ENCODE measurements around the gene RPIA. TPM values are rescaled to one million over a fixed set of nuclear protein-coding genes. Genes with fewer than 3 reads are reported as not detected.
"Not testable (repeated sequence)": the region's sequence is repeated elsewhere in the genome, so short reads cannot be mapped to it uniquely, and the experiment has no call there.

Gene RPIA
- total RNA-seq, 2 experiments from 2014 or later = 36.9 to 37.5 TPM

- H3K36me3 Mint-ChIP-seq = peaks cover 62% of the 10 kb centered on the region
- H3K4me3 Mint-ChIP-seq = peak overlapping the region; percentile 39
- DNase-seq (no peak), ATAC-seq (ENCODE audit: low read depth) (peak; percentile 11)
- peaks cover 14% of the 10 kb centered on the region for H3K4me1 Mint-ChIP-seq
- POLR2A ChIA-PET = interaction anchor here (0.9 to 1.4 kb wide), 3 partner anchors 11 to 63 kb away, joined by 3 read pairs; no protein-coding TSS in a partner anchor
- no peaks in the 10 kb centered on the region for H3K27me3 Mint-ChIP-seq
- peak overlapping the region; percentile 95 for H3K27ac Mint-ChIP-seq
- H3K9me3 Mint-ChIP-seq = peaks cover 2% of the 10 kb centered on the region
Measured at GRCh38 chr2:88754585-88755320, 63.3 kb downstream of the RPIA start.

- peaks cover 4% of the 10 kb centered on the region for H3K9me3 Mint-ChIP-seq
- ATAC-seq (ENCODE audit: low read depth) (no peak), DNase-seq (no peak)
- POLR2A ChIA-PET = no interaction called here
- no peak overlapping the region for H3K4me3 Mint-ChIP-seq
- peaks cover 14% of the 10 kb centered on the region for H3K4me1 Mint-ChIP-seq
- H3K36me3 Mint-ChIP-seq = peaks cover 59% of the 10 kb centered on the region
- H3K27me3 Mint-ChIP-seq = no peaks in the 10 kb centered on the region
- H3K27ac Mint-ChIP-seq = peak overlapping the region; percentile 19
Measured at GRCh38 chr2:88755836-88756235, 64.4 kb downstream of the RPIA start.

- no peaks in the 10 kb centered on the region for H3K27me3 Mint-ChIP-seq
- DNase-seq = no peak
- H3K4me1 Mint-ChIP-seq = peaks cover 12% of the 10 kb centered on the region
- ATAC-seq (ENCODE audit: low read depth) = no peak
- no peak overlapping the region for H3K4me3 Mint-ChIP-seq
- no peak overlapping the region for H3K27ac Mint-ChIP-seq
- POLR2A ChIA-PET = no interaction called here
- peaks cover 4% of the 10 kb centered on the region for H3K9me3 Mint-ChIP-seq
- peaks cover 52% of the 10 kb centered on the region for H3K36me3 Mint-ChIP-seq
Measured at GRCh38 chr2:88757025-88757424, 65.6 kb downstream of the RPIA start.

GRCh38 chr2:88758702-88759101, 67.2 kb downstream of the RPIA start:
- H3K9me3 Mint-ChIP-seq; DNase-seq; H3K27ac Mint-ChIP-seq; H3K4me3 Mint-ChIP-seq; POLR2A ChIA-PET; ATAC-seq (ENCODE audit: low read depth); H3K27me3 Mint-ChIP-seq: not testable (repeated sequence)
- peaks cover 10% of the 10 kb centered on the region for H3K4me1 Mint-ChIP-seq
- H3K36me3 Mint-ChIP-seq = peaks cover 35% of the 10 kb centered on the region

- no peak for ATAC-seq (ENCODE audit: low read depth)
- no peak overlapping the region for H3K4me3 Mint-ChIP-seq
- H3K36me3 Mint-ChIP-seq = peaks cover 19% of the 10 kb centered on the region
- POLR2A ChIA-PET = no interaction called here
- no peak overlapping the region for H3K27ac Mint-ChIP-seq
- no peak for DNase-seq
- peaks cover 9% of the 10 kb centered on the region for H3K9me3 Mint-ChIP-seq
- peaks cover 14% of the 10 kb centered on the region for H3K27me3 Mint-ChIP-seq
- peaks cover 4% of the 10 kb centered on the region for H3K4me1 Mint-ChIP-seq
Measured at GRCh38 chr2:88760819-88761598, 69.5 kb downstream of the RPIA start.

- Mint-ChIP-seq H3K36me3 (peaks cover 7% of the 10 kb centered on the region), H3K9me3 (peaks cover 7% of the 10 kb centered on the region), H3K4me1 (peaks cover 5% of the 10 kb centered on the region), H3K27me3 (peaks cover 23% of the 10 kb centered on the region), H3K27ac (no peak overlapping the region), H3K4me3 (no peak overlapping the region)
- no peak for ATAC-seq (ENCODE audit: low read depth)
- DNase-seq = no peak
- POLR2A ChIA-PET = no interaction called here
Measured at GRCh38 chr2:88764141-88764849, 72.8 kb downstream of the RPIA start.

GRCh38 chr2:88764850-88765153, 73.3 kb downstream of the RPIA start:
- peaks cover 5% of the 10 kb centered on the region for H3K4me1 Mint-ChIP-seq
- peaks cover 7% of the 10 kb centered on the region for H3K36me3 Mint-ChIP-seq
- ATAC-seq (ENCODE audit: low read depth) (no peak), DNase-seq (no peak)
- POLR2A ChIA-PET = no interaction called here
- H3K9me3 Mint-ChIP-seq = peaks cover 7% of the 10 kb centered on the region
- peaks cover 23% of the 10 kb centered on the region for H3K27me3 Mint-ChIP-seq
- H3K27ac Mint-ChIP-seq = no peak overlapping the region
- H3K4me3 Mint-ChIP-seq = no peak overlapping the region

- POLR2A ChIA-PET = interaction anchor here (1.1 kb wide), 1 partner anchor 11 kb away, joined by 3 read pairs; no protein-coding TSS in a partner anchor
- H3K9me3 Mint-ChIP-seq = peaks cover 7% of the 10 kb centered on the region
- peak overlapping the region; percentile 52 for H3K27ac Mint-ChIP-seq
- peaks cover 4% of the 10 kb centered on the region for H3K36me3 Mint-ChIP-seq
- peaks cover 5% of the 10 kb centered on the region for H3K4me1 Mint-ChIP-seq
- peak; percentile 65 for DNase-seq
- peak; percentile 72 for ATAC-seq (ENCODE audit: low read depth)
- peaks cover 23% of the 10 kb centered on the region for H3K27me3 Mint-ChIP-seq
- peak overlapping the region; percentile 69 for H3K4me3 Mint-ChIP-seq
Measured at GRCh38 chr2:88765154-88765888, 73.8 kb downstream of the RPIA start.

- ATAC-seq (ENCODE audit: low read depth); H3K4me1 Mint-ChIP-seq; H3K9me3 Mint-ChIP-seq; H3K36me3 Mint-ChIP-seq; DNase-seq: not testable (repeated sequence)
- Mint-ChIP-seq H3K4me3 (peak overlapping the region; percentile 69), H3K27ac (peak overlapping the region; percentile 52), H3K27me3 (peaks cover 24% of the 10 kb centered on the region)
- POLR2A ChIA-PET = interaction anchor here (1.1 kb wide), 1 partner anchor 11 kb away, joined by 3 read pairs; no protein-coding TSS in a partner anchor
Measured at GRCh38 chr2:88765889-88766481, 74.5 kb downstream of the RPIA start.

GRCh38 chr2:88770016-88770415, 78.5 kb downstream of the RPIA start:
- H3K27me3 Mint-ChIP-seq = peaks cover 29% of the 10 kb centered on the region
- POLR2A ChIA-PET = no interaction called here
- H3K4me3 Mint-ChIP-seq = no peak overlapping the region
- no peak overlapping the region for H3K27ac Mint-ChIP-seq
- DNase-seq (no peak), ATAC-seq (ENCODE audit: low read depth) (no peak)
- H3K9me3 Mint-ChIP-seq = no peaks in the 10 kb centered on the region
- no peaks in the 10 kb centered on the region for H3K36me3 Mint-ChIP-seq
- peaks cover 5% of the 10 kb centered on the region for H3K4me1 Mint-ChIP-seq

- POLR2A ChIA-PET; H3K4me1 Mint-ChIP-seq; H3K4me3 Mint-ChIP-seq; H3K36me3 Mint-ChIP-seq; H3K27ac Mint-ChIP-seq; ATAC-seq (ENCODE audit: low read depth); DNase-seq; H3K9me3 Mint-ChIP-seq: not testable (repeated sequence)
- H3K27me3 Mint-ChIP-seq = peaks cover 15% of the 10 kb centered on the region
Measured at GRCh38 chr2:88773233-88774028, 82.0 kb downstream of the RPIA start.

- H3K27me3 Mint-ChIP-seq = peaks cover 17% of the 10 kb centered on the region
- H3K27ac Mint-ChIP-seq; H3K9me3 Mint-ChIP-seq; DNase-seq; H3K36me3 Mint-ChIP-seq; POLR2A ChIA-PET; ATAC-seq (ENCODE audit: low read depth); H3K4me1 Mint-ChIP-seq; H3K4me3 Mint-ChIP-seq: not testable (repeated sequence)
Measured at GRCh38 chr2:88789213-88789612, 97.7 kb downstream of the RPIA start.
